GM10266 (cell line): Measurements from ENCODE around the gene IL4R.

Source experiments
- DNase-seq: peaks from one replicate; pipeline ENCODE4 v3.0.0; 2012; ENCODE audit errors: extremely low spot score
- TF ChIP-seq, protein P1 (sequence below): IDR thresholded peaks from 2 replicates; pipeline ENCODE4 v1.5.1; 2012; ENCODE audit warnings: mild to moderate bottlenecking, low read depth; ENCODE audit not compliant: control insufficient read depth, insufficient read depth; ENCODE audit errors: missing control alignments

IL4R gene

GRCh38 chr16:27316038-27316680 lies 2.4 kb downstream of the IL4R start:
- TF ChIP-seq, protein P1, sequence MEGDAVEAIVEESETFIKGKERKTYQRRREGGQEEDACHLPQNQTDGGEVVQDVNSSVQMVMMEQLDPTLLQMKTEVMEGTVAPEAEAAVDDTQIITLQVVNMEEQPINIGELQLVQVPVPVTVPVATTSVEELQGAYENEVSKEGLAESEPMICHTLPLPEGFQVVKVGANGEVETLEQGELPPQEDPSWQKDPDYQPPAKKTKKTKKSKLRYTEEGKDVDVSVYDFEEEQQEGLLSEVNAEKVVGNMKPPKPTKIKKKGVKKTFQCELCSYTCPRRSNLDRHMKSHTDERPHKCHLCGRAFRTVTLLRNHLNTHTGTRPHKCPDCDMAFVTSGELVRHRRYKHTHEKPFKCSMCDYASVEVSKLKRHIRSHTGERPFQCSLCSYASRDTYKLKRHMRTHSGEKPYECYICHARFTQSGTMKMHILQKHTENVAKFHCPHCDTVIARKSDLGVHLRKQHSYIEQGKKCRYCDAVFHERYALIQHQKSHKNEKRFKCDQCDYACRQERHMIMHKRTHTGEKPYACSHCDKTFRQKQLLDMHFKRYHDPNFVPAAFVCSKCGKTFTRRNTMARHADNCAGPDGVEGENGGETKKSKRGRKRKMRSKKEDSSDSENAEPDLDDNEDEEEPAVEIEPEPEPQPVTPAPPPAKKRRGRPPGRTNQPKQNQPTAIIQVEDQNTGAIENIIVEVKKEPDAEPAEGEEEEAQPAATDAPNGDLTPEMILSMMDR: no peak
- no peak for DNase-seq

DNA sequence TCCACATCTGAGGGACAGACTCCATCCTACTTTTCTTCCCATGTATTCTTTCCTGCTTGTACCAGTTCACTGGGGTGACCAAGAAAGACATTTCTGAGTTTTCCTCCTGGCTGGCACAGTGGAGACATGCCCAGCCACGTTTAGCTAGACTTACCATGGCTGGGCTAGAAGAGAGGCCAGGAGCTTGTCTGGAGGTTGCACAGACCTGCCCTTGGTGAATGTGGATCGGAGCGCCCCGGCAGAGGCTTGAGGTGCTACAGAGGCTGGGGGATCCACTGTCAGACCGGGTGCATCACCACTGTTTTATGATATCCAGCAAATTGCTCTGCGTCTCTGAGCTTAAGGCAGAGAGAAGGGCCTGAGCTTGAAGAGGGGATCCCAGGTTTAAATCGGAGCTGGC lies 3.5 kb downstream of the IL4R start:
- TF ChIP-seq, protein P1: no peak
- DNase-seq: no peak

DNA sequence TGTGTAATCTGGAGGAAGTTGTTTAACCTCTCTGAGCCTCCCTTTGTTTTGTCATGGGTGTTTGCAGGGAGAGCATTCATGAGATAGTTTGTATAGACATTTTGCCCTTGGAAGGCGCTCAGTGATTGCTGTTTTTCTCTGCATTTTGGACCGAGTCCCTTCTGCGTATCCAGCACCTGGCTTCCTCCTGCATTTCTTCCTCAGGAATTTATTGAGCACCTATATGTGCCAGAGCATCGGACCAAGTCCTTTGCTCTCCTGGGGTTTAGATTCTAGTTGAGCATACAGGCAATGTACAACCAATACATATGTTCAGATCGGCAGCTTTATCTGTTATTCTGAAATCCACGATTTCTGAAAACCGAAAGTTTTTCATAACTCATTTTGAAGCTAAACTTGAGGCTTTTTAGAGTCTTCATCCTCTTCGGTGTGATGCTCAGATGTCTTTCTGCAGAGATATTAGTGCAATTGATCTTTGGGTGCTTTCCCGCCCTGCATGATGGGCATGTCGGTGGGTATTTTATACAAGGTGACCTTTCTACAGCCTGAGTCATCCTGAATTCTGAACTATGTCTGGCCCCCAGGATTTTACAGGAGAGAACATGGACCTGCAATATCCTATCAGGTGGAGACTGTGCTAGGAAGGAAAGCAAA lies 4.1 kb downstream of the IL4R start:
- no peak for DNase-seq
- TF ChIP-seq, protein P1: no peak

- TF ChIP-seq, protein P1: no peak
Measured at GRCh38 chr16:27318392-27319256, 4.8 kb downstream of the IL4R start.

GRCh38 chr16:27319257-27319965 lies 5.6 kb downstream of the IL4R start:
- TF ChIP-seq, protein P1: no peak

More at GRCh38 chr16:27318392-27319256, 4.8 kb downstream of the IL4R start:
- DNase-seq: peak; percentile 62

GRCh38 chr16:27320261-27321012 lies 6.7 kb downstream of the IL4R start:
- TF ChIP-seq, protein P1: no peak
- no peak for DNase-seq

More at GRCh38 chr16:27319257-27319965, 5.6 kb downstream of the IL4R start:
- DNase-seq: no peak
